Natural killer cell (primary cell): Measurements from ENCODE around the gene CCDC33. TPM values are rescaled to one million over a fixed set of nuclear protein-coding genes. Genes with fewer than 3 reads are reported as not detected.

Source experiments
- ATAC-seq, 3 donors: fragments of 150-1000 bp in 2 of 3; fragments of 200-7000 bp in 1 of 3; cut with Tn5 transposase; 1 replicate in 1 of 3; 2 replicates in 2 of 3; pipeline ENCODE4 v1.10.0; 2021; ENCODE audit warnings: mild to moderate bottlenecking in 2 of 3, moderate library complexity in 2 of 3
- DNase-seq, 2 donors: peaks; one replicate each; pipeline versions ENCODE4 v3.0.0 to v3.0.0-alpha.2; 2013 to 2021; ENCODE audit warnings: mixed read lengths in 1 of 2
- H3K27ac ChIP-seq: one replicate; pipeline ENCODE4 v1.5.1; 2013; ENCODE audit warnings: mild to moderate bottlenecking, low read length
- H3K27me3 ChIP-seq: one replicate; pipeline ENCODE4 v1.6.1; 2013; ENCODE audit warnings: low read length; ENCODE audit not compliant: control insufficient read depth, insufficient read depth
- H3K36me3 ChIP-seq: one replicate; pipeline ENCODE4 v1.6.1; 2013; ENCODE audit warnings: low read length; ENCODE audit not compliant: control insufficient read depth, insufficient read depth
- H3K4me1 ChIP-seq: one replicate; pipeline ENCODE4 v1.6.1; 2013; ENCODE audit warnings: low read length; ENCODE audit not compliant: control insufficient read depth, insufficient read depth
- H3K4me3 ChIP-seq: one replicate; pipeline ENCODE4 v1.5.1; 2013; ENCODE audit warnings: low read length
- H3K9me3 ChIP-seq: one replicate; pipeline ENCODE4 v1.6.1; 2013; ENCODE audit warnings: low read length; ENCODE audit not compliant: control insufficient read depth, insufficient read depth
- H3K27ac Mint-ChIP-seq, 2 donors: one replicate each; pipeline ENCODE4 v1.8.0; 2022; ENCODE audit warnings: mild to moderate bottlenecking in 2 of 2, mixed read lengths in 2 of 2, moderate library complexity in 1 of 2
- H3K27me3 Mint-ChIP-seq, 2 donors: one replicate each; pipeline ENCODE4 v1.8.0; 2022; ENCODE audit warnings: low read depth in 2 of 2, mixed read lengths in 2 of 2
- H3K36me3 Mint-ChIP-seq: one replicate; pipeline ENCODE4 v1.8.0; 2022; ENCODE audit warnings: mixed read lengths
- H3K4me1 Mint-ChIP-seq, 2 donors: one replicate each; pipeline ENCODE4 v1.8.0; 2022; ENCODE audit warnings: mixed read lengths in 2 of 2
- H3K4me3 Mint-ChIP-seq: one replicate; pipeline ENCODE4 v1.8.0; 2022; ENCODE audit warnings: mild to moderate bottlenecking, moderate library complexity, mixed read lengths
- H3K9me3 Mint-ChIP-seq, 2 donors: one replicate each; pipeline ENCODE4 v1.8.0; 2022; ENCODE audit warnings: mixed read lengths in 2 of 2
- CTCF ChIP-seq: fragments of 200-600 bp; IDR thresholded peaks from one replicate; pipeline ENCODE4 v1.8.0; 2022; ENCODE audit warnings: antibody characterized with exemption
- WGBS: methylation state at CpG from one replicate; pipeline ENCODE4 v1.1.7; 2013; ENCODE audit warnings: missing lambda C conversion rate; ENCODE audit not compliant: insufficient coverage; 5-methylcytosine and 5-hydroxymethylcytosine counted together
- intact Hi-C: fragments of 100-400 bp; cut with micrococcal nuclease; formaldehyde crosslinking; loops from one replicate; pipeline ENCODE4 v1.14.2; 2022
- total RNA-seq, 4 donors: library from RNA; stranded (reverse); fragments of 120-200 nt in 1 of 4; gene quantifications; one replicate each; pipeline versions ENCODE4 v1.2.3 to v1.2.4, GENCODE V29; 2013 to 2022

CCDC33 gene
- total RNA-seq, 3 donors from 2014 or later (not counting 1 experiment from before 2014, with no cell fraction given) = not detected

- 84% methylated on average over 7 of the region's 7 CpGs for WGBS
- no peak for ATAC-seq
Measured at GRCh38 chr15:74196175-74196574, 40.0 kb upstream of the CCDC33 start.

GRCh38 chr15:74197176-74197965 lies 38.8 kb upstream of the CCDC33 start:
- Mint-ChIP-seq H3K27me3 (no peaks in the 10 kb centered on the region), H3K4me3 (no peak overlapping the region), H3K27ac (no peak overlapping the region), H3K9me3 (no peaks in the 10 kb centered on the region), H3K36me3 (no peaks in the 10 kb centered on the region), H3K4me1 (no peaks in the 10 kb centered on the region)
- ATAC-seq (no peak), DNase-seq (no peak)
- no peaks in the 10 kb centered on the region for H3K27me3 ChIP-seq
- intact Hi-C loops = no loop called here
- peaks cover 3% of the 10 kb centered on the region for H3K4me1 ChIP-seq
- no peak overlapping the region for H3K4me3 ChIP-seq
- no peaks in the 10 kb centered on the region for H3K36me3 ChIP-seq
- 91% methylated on average over 8 of the region's 9 CpGs for WGBS
- no peak for TF ChIP-seq CTCF
- no peak overlapping the region for H3K27ac ChIP-seq
- no peaks in the 10 kb centered on the region for H3K9me3 ChIP-seq

More at GRCh38 chr15:74196175-74196574, 40.0 kb upstream of the CCDC33 start:
- H3K4me1 Mint-ChIP-seq = no peaks in the 10 kb centered on the region
- H3K4me3 Mint-ChIP-seq = no peak overlapping the region
- DNase-seq = no peak
- no peaks in the 10 kb centered on the region for H3K9me3 Mint-ChIP-seq
- Histone ChIP-seq H3K4me1 (peaks cover 3% of the 10 kb centered on the region), H3K27me3 (no peaks in the 10 kb centered on the region), H3K27ac (no peak overlapping the region), H3K9me3 (no peaks in the 10 kb centered on the region), H3K36me3 (no peaks in the 10 kb centered on the region), H3K4me3 (no peak overlapping the region)
- intact Hi-C loops = no loop called here
- H3K36me3 Mint-ChIP-seq = no peaks in the 10 kb centered on the region
- H3K27ac Mint-ChIP-seq = no peak overlapping the region
- H3K27me3 Mint-ChIP-seq = no peaks in the 10 kb centered on the region
- TF ChIP-seq CTCF = no peak

- DNase-seq (no peak), ATAC-seq (no peak)
- H3K27ac ChIP-seq = no peak overlapping the region
- H3K36me3 ChIP-seq = no peaks in the 10 kb centered on the region
- Mint-ChIP-seq H3K36me3 (no peaks in the 10 kb centered on the region), H3K9me3 (no peaks in the 10 kb centered on the region), H3K27ac (no peak overlapping the region), H3K4me1 (no peaks in the 10 kb centered on the region), H3K4me3 (no peak overlapping the region), H3K27me3 (no peaks in the 10 kb centered on the region)
- TF ChIP-seq CTCF = no peak
- no peak overlapping the region for H3K4me3 ChIP-seq
- H3K4me1 ChIP-seq = peaks cover 3% of the 10 kb centered on the region
- intact Hi-C loops = no loop called here
- H3K9me3 ChIP-seq = no peaks in the 10 kb centered on the region
- 90% methylated on average over 6 of the region's 6 CpGs for WGBS
- no peaks in the 10 kb centered on the region for H3K27me3 ChIP-seq
Measured at GRCh38 chr15:74199297-74199652, 36.9 kb upstream of the CCDC33 start.

GRCh38 chr15:74200412-74200815 lies 35.7 kb upstream of the CCDC33 start:
- Histone ChIP-seq H3K27me3 (no peaks in the 10 kb centered on the region), H3K9me3 (no peaks in the 10 kb centered on the region), H3K4me1 (peaks cover 3% of the 10 kb centered on the region), H3K4me3 (no peak overlapping the region), H3K36me3 (no peaks in the 10 kb centered on the region), H3K27ac (no peak overlapping the region)
- Mint-ChIP-seq H3K36me3 (no peaks in the 10 kb centered on the region), H3K27ac (no peak overlapping the region), H3K4me3 (no peak overlapping the region), H3K9me3 (no peaks in the 10 kb centered on the region), H3K27me3 (no peaks in the 10 kb centered on the region), H3K4me1 (peaks cover 0 to 6% of the 10 kb centered on the region in 2 donors)
- WGBS = 81% methylated on average over 1 of the region's 1 CpG
- DNase-seq (no peak), ATAC-seq (no peak)
- intact Hi-C loops = no loop called here
- no peak for TF ChIP-seq CTCF
